ENCODE measurements around the gene TNNI3K. TPM values are rescaled to one million over a fixed set of nuclear protein-coding genes. Genes with fewer than 3 reads are reported as not detected.

Gene TNNI3K
- polyA plus RNA-seq, 3 donors: 1.6 to 2.7 (median 2.2) TPM

GRCh38 chr1:74436078-74436477 lies 200.9 kb downstream of the TNNI3K start:
- no peak for DNase-seq

- DNase-seq: no peak
Measured at GRCh38 chr1:74437035-74437434, 201.8 kb downstream of the TNNI3K start.

GRCh38 chr1:74452035-74452434 lies 216.8 kb downstream of the TNNI3K start:
- DNase-seq: no peak

DNA sequence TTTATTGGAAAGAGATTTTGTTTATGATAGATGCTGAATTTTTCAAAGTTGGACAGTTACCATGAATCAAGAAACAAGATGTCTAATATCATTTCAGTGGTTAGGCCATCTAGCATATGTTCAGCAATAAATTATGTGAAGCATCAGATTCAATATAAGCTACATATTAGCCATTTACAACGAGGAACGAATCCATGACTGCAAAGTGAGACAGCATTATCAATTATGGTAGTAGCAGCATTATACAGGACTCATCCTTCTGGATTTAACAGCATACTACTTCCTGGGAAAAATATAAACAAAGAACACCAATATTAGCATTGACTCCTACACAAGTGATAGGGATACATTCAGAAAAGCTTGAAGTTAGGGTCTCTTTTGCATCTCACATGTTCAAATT lies 218.1 kb downstream of the TNNI3K start:
- no peak for DNase-seq

- DNase-seq: no peak
Measured at GRCh38 chr1:74455390-74455789, 220.2 kb downstream of the TNNI3K start.

- DNase-seq: no peak
Measured at GRCh38 chr1:74457253-74457652, 222.1 kb downstream of the TNNI3K start.

DNA sequence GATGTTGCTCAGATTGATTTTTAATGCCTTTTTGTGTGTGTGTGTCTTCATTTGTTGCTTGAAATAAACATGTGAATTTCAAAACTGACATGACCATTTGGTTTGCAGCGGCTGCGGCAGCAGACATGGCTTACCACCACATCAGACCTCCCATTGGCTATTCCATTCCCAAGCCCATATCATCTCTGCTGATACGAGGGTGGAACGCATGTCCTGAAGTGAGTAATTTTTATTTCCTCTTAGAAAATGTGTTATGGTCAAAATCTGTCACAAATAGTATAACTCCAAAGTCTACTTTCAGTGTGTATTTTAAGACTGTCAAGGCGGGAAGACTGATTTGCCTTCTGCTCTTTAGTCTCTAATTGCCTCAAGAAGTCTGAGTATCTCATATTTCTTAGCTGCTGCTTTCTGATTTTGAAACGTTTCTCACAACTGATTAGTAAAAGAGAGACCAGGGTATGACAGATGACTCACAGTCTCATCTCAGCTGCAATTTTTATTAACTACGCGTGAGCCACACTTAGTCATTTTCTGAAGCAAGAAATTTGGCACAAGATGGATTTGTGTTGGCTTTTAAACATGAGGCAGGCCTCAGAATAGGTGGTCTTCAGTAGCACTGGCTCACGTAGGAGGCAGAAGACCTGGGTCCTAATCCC lies 228.3 kb downstream of the TNNI3K start:
- DNase-seq: no peak

DNA sequence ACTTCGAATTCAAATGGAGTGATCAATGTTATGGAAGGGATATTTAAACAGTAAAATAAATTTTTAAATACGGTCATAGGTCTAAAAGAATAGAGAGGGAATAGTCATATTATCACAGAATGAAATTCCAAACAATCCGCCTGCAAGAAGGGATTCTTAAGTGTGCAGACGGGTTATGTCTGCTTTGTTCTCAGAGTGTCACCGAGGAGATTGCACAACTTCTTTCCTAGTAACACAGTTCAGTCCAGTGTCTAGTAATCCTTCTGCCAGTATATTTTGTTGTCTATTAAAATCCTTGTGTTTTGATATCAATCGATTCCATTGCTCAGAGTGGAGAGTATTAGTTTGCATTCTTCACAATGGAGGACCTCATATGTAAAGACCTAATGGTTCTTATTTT lies 228.8 kb downstream of the TNNI3K start:
- no peak for DNase-seq

- DNase-seq: no peak
Measured at GRCh38 chr1:74465193-74465681, 230.1 kb downstream of the TNNI3K start.

GRCh38 chr1:74467786-74468377 lies 232.7 kb downstream of the TNNI3K start:
- DNase-seq: no peak

GRCh38 chr1:74468982-74469603 lies 233.9 kb downstream of the TNNI3K start:
- peak; percentile 53 for DNase-seq

DNA sequence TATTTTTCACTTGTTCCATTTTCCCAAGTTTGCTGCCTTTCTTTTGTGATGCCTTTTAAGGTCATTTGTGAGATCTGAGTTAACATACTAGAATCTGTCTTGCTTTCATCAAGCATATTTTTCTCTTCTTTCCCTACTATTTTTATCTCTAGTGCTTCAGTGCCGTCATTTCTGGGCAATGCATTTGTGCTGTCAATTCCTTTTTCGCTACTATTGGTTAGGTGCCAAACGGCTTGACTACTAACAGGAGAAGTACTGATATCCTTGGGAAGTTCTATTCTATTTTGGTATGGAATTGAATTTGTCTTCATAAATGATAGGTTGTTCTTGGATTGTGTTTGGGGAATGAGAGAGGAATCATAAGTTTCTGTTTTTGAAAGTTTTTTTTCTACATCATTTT lies 235.1 kb downstream of the TNNI3K start:
- DNase-seq: no peak

DNA sequence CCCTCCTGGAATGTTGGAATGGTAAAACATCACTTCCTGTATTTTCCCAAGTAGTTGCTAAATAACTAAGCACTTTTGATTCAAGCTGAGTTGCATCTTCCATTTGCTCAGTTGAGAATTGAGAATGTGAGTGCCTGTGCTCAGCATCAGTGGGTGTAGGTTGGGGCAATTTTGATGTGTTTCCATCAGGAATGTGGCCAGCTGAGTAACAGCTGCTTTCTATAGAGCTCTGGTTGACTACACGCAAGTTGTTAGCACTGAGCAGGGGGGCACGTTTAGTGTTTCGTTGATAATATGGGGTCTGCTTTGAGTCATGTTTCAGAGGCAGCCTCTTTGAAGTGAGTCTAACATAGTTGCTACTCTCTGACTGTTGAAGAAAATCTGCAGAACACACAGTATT lies 235.7 kb downstream of the TNNI3K start:
- DNase-seq: no peak

DNA sequence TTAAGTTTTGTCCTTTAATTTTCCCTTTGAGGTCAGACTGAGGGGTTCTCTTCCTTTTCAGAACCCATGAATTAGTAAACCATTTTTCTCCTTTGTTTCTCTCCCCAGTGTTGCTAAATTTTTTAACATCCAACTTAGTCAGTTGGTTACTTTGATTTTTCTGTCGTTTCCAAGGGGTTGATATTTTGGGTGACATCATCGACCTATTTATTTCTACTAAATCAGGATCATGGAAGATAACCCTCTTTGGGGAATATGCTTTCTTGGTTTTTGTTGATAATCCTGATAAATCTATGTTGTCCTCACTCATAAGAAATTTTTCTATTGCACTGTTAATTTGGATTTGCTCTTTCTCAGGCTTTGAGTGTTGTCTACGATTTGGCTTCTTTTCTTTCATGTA lies 236.3 kb downstream of the TNNI3K start:
- DNase-seq: no peak

- DNase-seq: no peak
Measured at GRCh38 chr1:74474585-74474984, 239.4 kb downstream of the TNNI3K start.

DNA sequence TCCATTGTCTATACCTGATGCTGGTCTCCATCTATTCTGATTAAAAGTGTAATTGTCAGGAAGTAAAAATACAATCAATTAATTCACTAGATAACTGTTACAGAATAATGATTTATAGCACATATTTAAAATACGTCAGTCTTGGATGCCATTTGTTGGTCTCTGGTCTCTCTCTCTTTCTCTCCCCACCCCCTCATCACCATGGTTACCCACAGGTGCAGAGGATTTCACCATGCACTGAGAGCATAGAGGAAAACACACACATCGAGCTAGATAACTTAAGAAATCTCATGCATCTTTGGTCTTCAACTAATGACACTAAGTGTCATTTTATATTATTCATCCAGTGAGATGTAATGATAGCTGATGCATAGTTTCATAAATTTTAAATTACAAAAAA lies 243.8 kb downstream of the TNNI3K start:
- no peak for DNase-seq

DNA sequence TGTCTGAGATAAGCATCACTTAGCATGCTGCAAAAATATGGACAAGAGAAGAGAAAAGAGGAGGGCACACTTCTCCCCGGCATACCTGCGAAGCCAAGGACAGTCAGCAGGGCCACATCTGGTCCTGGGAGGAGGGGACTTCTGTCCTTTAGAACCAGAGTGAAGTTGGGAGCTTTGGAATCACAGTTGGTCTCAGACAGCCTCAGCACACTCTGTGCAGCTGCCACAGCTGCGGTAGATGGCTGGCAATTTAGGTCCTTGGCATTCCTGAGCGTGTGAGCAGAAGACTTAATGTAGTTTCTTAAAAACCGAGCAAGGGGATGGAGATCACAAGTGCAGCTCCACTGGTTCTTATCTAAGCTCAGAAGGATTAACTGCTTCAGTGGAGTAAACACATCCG lies 244.9 kb downstream of the TNNI3K start:
- no peak for DNase-seq

DNA sequence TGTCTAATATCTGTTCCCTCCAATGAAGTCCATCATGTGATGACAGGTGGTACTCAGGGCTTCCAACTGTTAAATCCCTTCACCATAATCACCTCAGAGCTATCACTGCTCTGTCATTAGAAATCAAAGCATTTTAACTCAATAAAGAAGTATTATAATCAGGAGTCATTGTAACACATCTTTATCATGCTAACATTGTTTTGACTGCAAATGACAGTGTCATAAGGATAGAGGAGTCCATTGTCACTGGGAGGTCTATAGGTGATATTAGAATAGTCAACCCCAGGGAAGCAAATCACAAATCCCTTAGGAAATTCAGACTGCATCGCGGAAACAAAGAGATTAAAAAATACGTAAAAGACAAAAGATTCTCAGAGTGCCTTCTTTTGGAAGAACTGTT lies 246.4 kb downstream of the TNNI3K start:
- no peak for DNase-seq

GRCh38 chr1:74485622-74486021 lies 250.4 kb downstream of the TNNI3K start:
- DNase-seq: no peak

GRCh38 chr1:74486036-74486435 lies 250.8 kb downstream of the TNNI3K start:
- no peak for DNase-seq

DNA sequence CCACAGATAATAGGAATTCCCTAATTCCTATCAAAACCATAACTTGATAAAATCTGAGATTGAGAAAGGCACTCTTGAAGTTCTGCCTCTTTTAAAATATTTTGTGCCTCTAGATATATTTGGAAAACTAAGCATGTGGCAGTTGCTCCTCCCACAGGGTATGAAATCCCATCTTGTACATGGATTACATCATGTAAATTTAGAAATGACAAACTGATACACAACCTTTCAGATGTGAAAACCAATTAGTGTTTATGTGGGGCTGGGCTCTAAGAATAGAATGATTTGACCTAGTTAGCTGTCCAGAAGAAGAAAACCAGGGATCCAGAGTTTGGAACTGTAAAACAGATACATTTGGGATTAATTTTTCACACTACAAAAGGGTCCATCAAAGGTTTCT lies 261.5 kb downstream of the TNNI3K start:
- DNase-seq: no peak

DNA sequence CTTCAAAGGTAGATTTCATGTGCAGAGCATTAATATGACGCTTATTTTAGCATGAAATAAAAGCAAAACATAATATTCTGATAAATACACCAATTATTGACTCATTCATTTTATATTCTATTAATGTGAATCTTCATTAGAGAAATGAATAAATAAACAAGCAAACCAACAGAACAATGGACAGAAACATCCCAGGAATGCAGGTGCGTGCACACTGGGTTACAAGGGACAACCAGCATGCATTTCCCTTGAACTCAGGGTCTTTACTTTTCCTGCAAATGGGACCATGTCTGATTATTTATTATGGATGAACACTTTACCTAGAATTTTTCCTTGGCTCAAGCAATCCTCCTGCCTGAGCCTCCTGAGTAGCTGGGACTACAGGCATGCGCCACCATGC lies 263.7 kb downstream of the TNNI3K start:
- DNase-seq: no peak

DNA sequence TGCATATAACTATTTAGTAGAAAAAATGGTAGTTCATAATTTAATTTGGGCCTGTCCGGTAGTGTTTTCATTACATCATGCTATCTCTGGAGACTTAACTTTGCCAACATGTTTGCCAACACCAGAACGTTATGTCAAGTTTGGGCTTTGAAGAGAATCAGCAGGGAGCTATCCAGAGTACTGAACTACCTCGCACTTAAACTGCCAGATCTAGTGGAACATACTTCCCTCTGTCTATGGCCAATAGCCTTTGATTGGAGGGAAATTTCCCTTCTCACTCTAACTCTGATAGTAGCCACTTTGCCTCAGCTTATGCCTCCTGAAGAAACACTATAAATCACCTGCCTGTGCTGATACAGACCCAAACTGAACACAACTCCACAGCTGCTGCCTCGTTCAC lies 267.2 kb downstream of the TNNI3K start:
- peak; percentile 69 for DNase-seq

- no peak for DNase-seq
Measured at GRCh38 chr1:74502858-74503257, 267.7 kb downstream of the TNNI3K start.

Data from renal pelvis (tissue), 4 donors.